ENCODE results near the gene CTDSPL. TPM values are rescaled to one million over a fixed set of nuclear protein-coding genes. Genes with fewer than 3 reads are reported as not detected.
"Not testable (repeated sequence)": the region's sequence is repeated elsewhere in the genome, so short reads cannot be mapped to it uniquely, and the experiment has no call there.

CTDSPL gene
- total RNA-seq, 1 experiment from 2014 or later, result 124 TPM

GRCh38 chr3:37814547-37814946, 47.1 kb upstream of the CTDSPL start:
- BruUV-seq (replicated peaks), result no TSS peak
- TF ChIP-seq CTCF (conservative IDR thresholded peaks at IDR 0.05) (peak; percentile 60), EZH2 (IDR thresholded peaks at IDR 0.05; ENCODE audit: low read depth) (no peak)
- Histone ChIP-seq H3K27me3 (ENCODE audit: insufficient read depth, low read depth) (no peaks in the 10 kb centered on the region), H3K4me2 (no peak overlapping the region), H3K9me2 (ENCODE audit: insufficient read depth) (no peaks in the 10 kb centered on the region), H3K4me1 (replicated peaks; ENCODE audit: insufficient read depth) (no peaks in the 10 kb centered on the region), H3F3A (ENCODE audit: insufficient read depth, low read depth) (no peaks in the 10 kb centered on the region), H3K9me3 (ENCODE audit: insufficient read depth, low read depth) (no peaks in the 10 kb centered on the region), H3K79me2 (ENCODE audit: low read depth) (no peaks in the 10 kb centered on the region), H3K36me3 (ENCODE audit: low read depth) (no peaks in the 10 kb centered on the region), H2AFZ (no peak overlapping the region), H3K27ac (no peak overlapping the region), H3K4me3 (no peak overlapping the region), H4K20me1 (ENCODE audit: insufficient read depth) (no peaks in the 10 kb centered on the region)
- intact Hi-C loops (cut with micrococcal nuclease; ENCODE audit: unreplicated experiment), result no loop called here
- POLR2A ChIA-PET (ENCODE audit: unreplicated experiment), result no interaction called here
- CTCF ChIA-PET, result no interaction called here
- DNase-seq, result no peak

GRCh38 chr3:37815156-37815555, 46.5 kb upstream of the CTDSPL start:
- H3K27ac ChIP-seq; H3K27me3 ChIP-seq (ENCODE audit: insufficient read depth, low read depth): not testable (repeated sequence)

GRCh38 chr3:37816271-37816670, 45.4 kb upstream of the CTDSPL start:
- H3K9me3 ChIP-seq (ENCODE audit: insufficient read depth, low read depth), result no peaks in the 10 kb centered on the region
- ChIA-PET CTCF (no interaction called here), POLR2A (ENCODE audit: unreplicated experiment) (no interaction called here)
- BruUV-seq (replicated peaks), result no TSS peak
- no peak for DNase-seq
- no peaks in the 10 kb centered on the region for H3K79me2 ChIP-seq (ENCODE audit: low read depth)
- no peaks in the 10 kb centered on the region for H3F3A ChIP-seq (ENCODE audit: insufficient read depth, low read depth)
- no peak overlapping the region for H3K27ac ChIP-seq
- intact Hi-C loops (cut with micrococcal nuclease; ENCODE audit: unreplicated experiment), result no loop called here
- no peak overlapping the region for H3K4me2 ChIP-seq
- no peak overlapping the region for H3K4me3 ChIP-seq
- no peaks in the 10 kb centered on the region for H4K20me1 ChIP-seq (ENCODE audit: insufficient read depth)
- no peaks in the 10 kb centered on the region for H3K27me3 ChIP-seq (ENCODE audit: insufficient read depth, low read depth)
- H3K9me2 ChIP-seq (ENCODE audit: insufficient read depth), result no peaks in the 10 kb centered on the region
- H3K4me1 ChIP-seq (replicated peaks; ENCODE audit: insufficient read depth), result no peaks in the 10 kb centered on the region
- no peak overlapping the region for H2AFZ ChIP-seq
- TF ChIP-seq EZH2 (IDR thresholded peaks at IDR 0.05; ENCODE audit: low read depth) (no peak), CTCF (conservative IDR thresholded peaks at IDR 0.05) (no peak)
- H3K36me3 ChIP-seq (ENCODE audit: low read depth), result no peaks in the 10 kb centered on the region

More at GRCh38 chr3:37815156-37815555, 46.5 kb upstream of the CTDSPL start:
- H3K4me1 ChIP-seq (replicated peaks; ENCODE audit: insufficient read depth); H3K79me2 ChIP-seq (ENCODE audit: low read depth); H3K9me2 ChIP-seq (ENCODE audit: insufficient read depth); H4K20me1 ChIP-seq (ENCODE audit: insufficient read depth); H3K9me3 ChIP-seq (ENCODE audit: insufficient read depth, low read depth); H3K4me2 ChIP-seq; H3K4me3 ChIP-seq; H3F3A ChIP-seq (ENCODE audit: insufficient read depth, low read depth); POLR2A ChIA-PET (ENCODE audit: unreplicated experiment); H3K36me3 ChIP-seq (ENCODE audit: low read depth); CTCF ChIA-PET; DNase-seq; intact Hi-C loops (cut with micrococcal nuclease; ENCODE audit: unreplicated experiment); H2AFZ ChIP-seq; BruUV-seq (replicated peaks): not testable (repeated sequence)

DNA sequence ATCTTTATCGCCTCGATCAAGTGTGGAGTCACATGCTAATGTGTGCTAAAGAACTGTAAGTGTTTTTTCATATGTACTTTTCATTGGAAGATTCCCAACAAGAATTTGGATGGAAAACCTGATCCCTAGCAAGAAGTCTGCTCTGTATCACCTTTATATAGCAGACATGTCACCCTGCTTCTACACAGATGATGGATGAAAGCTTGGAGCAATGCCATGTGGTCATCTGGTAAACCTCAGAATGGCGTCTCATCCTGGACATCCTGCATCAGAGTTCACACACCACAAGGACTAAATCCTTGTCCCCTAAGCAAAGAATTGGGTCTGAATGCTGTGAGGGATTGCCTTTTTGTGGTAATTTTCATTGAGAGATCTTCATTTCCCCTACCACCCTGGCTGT, 42.1 kb upstream of the CTDSPL start:
- DNase-seq, result no peak
- no peaks in the 10 kb centered on the region for H3K36me3 ChIP-seq (ENCODE audit: low read depth)
- no peaks in the 10 kb centered on the region for H3K9me2 ChIP-seq (ENCODE audit: insufficient read depth)
- TF ChIP-seq EZH2 (IDR thresholded peaks at IDR 0.05; ENCODE audit: low read depth) (no peak), CTCF (conservative IDR thresholded peaks at IDR 0.05) (no peak)
- intact Hi-C loops (cut with micrococcal nuclease; ENCODE audit: unreplicated experiment), result no loop called here
- no peaks in the 10 kb centered on the region for H3K9me3 ChIP-seq (ENCODE audit: insufficient read depth, low read depth)
- POLR2A ChIA-PET (ENCODE audit: unreplicated experiment), result no interaction called here
- H3K4me1 ChIP-seq (replicated peaks; ENCODE audit: insufficient read depth), result no peaks in the 10 kb centered on the region
- H3K4me2 ChIP-seq, result no peak overlapping the region
- CTCF ChIA-PET, result no interaction called here
- no TSS peak for BruUV-seq (replicated peaks)
- H4K20me1 ChIP-seq (ENCODE audit: insufficient read depth), result no peaks in the 10 kb centered on the region
- H3K79me2 ChIP-seq (ENCODE audit: low read depth), result no peaks in the 10 kb centered on the region
- no peak overlapping the region for H2AFZ ChIP-seq
- no peak overlapping the region for H3K4me3 ChIP-seq
- H3K27me3 ChIP-seq (ENCODE audit: insufficient read depth, low read depth), result no peaks in the 10 kb centered on the region
- no peak overlapping the region for H3K27ac ChIP-seq
- no peaks in the 10 kb centered on the region for H3F3A ChIP-seq (ENCODE audit: insufficient read depth, low read depth)

All from PC-9 (cell line).